HG03575 (cell line): ENCODE results near the gene BHLHE40.

Experiments
- ATAC-seq: cut with Tn5 transposase; IDR thresholded peaks from one replicate; pipeline ENCODE4 v1.9.1; 2021; ENCODE audit not compliant: unreplicated experiment, insufficient number of reproducible peaks, low FRiP score; ENCODE audit errors: extremely low read depth

Gene BHLHE40

DNA sequence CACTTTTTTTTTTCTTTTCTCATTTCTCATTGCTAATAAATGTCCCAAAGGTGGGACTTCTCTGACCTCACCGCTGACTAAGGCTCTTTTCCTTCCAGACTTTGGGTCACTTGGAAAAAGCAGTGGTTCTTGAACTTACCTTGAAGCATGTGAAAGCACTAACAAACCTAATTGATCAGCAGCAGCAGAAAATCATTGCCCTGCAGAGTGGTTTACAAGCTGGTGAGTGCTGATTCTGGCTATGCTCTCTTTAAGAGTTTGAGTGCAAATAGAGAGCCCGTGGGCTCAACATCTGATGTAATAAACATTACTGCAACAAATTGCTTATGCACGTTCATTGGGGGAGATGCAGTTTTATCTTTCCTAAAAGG, 2.0 kb downstream of the BHLHE40 start:
- ATAC-seq: no peak

DNA sequence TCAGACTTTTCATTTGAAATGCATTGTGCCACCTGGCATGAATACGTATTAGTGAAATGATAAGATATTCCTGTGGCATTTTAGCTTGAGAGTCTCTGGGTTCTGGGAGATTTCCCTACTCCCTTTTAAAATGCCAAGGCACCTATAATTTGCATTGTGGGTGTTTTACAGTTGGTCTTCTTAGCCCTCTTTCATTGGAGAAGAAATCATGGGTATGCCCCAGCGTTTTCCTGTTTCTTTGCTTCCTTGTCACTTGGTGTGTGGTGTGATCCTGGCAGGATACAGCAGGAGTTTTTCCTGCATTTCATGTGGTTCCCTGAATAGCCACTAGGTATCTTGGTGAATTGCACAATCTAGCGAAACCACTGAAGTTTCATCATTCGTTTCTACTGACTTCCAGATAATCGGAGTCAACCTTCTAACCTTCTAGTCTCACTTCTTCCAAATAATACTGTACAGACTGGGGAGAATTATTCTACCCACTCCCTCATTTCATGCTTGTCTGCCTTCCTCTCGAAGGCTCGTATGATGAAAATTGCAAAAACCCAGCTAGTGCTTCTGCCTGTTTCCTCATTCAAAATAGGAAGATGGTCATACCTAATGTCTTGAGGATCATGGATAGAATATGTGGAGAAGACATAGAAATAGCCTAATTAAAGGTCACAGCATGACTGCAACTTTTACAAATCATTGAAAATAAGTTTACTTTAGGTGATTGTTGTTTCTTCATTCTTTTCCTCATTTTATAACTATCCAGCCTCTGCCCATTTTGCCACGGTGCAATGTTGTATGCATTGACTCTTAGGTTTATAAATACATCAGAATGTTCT, 2.6 kb downstream of the BHLHE40 start:
- ATAC-seq: no peak

DNA sequence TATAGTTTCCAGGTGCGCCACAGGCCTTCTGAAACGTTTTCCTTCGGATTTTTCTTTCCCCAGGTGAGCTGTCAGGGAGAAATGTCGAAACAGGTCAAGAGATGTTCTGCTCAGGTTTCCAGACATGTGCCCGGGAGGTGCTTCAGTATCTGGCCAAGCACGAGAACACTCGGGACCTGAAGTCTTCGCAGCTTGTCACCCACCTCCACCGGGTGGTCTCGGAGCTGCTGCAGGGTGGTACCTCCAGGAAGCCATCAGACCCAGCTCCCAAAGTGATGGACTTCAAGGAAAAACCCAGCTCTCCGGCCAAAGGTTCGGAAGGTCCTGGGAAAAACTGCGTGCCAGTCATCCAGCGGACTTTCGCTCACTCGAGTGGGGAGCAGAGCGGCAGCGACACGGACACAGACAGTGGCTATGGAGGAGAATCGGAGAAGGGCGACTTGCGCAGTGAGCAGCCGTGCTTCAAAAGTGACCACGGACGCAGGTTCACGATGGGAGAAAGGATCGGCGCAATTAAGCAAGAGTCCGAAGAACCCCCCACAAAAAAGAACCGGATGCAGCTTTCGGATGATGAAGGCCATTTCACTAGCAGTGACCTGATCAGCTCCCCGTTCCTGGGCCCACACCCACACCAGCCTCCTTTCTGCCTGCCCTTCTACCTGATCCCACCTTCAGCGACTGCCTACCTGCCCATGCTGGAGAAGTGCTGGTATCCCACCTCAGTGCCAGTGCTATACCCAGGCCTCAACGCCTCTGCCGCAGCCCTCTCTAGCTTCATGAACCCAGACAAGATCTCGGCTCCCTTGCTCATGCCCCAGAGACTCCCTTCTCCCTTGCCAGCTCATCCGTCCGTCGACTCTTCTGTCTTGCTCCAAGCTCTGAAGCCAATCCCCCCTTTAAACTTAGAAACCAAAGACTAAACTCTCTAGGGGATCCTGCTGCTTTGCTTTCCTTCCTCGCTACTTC, 3.8 kb downstream of the BHLHE40 start:
- no peak for ATAC-seq

DNA sequence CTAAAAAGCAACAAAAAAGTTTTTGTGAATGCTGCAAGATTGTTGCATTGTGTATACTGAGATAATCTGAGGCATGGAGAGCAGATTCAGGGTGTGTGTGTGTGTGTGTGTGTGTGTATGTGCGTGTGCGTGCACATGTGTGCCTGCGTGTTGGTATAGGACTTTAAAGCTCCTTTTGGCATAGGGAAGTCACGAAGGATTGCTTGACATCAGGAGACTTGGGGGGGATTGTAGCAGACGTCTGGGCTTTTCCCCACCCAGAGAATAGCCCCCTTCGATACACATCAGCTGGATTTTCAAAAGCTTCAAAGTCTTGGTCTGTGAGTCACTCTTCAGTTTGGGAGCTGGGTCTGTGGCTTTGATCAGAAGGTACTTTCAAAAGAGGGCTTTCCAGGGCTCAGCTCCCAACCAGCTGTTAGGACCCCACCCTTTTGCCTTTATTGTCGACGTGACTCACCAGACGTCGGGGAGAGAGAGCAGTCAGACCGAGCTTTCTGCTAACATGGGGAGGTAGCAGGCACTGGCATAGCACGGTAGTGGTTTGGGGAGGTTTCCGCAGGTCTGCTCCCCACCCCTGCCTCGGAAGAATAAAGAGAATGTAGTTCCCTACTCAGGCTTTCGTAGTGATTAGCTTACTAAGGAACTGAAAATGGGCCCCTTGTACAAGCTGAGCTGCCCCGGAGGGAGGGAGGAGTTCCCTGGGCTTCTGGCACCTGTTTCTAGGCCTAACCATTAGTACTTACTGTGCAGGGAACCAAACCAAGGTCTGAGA, 4.7 kb downstream of the BHLHE40 start:
- peak; percentile 46 for ATAC-seq

DNA sequence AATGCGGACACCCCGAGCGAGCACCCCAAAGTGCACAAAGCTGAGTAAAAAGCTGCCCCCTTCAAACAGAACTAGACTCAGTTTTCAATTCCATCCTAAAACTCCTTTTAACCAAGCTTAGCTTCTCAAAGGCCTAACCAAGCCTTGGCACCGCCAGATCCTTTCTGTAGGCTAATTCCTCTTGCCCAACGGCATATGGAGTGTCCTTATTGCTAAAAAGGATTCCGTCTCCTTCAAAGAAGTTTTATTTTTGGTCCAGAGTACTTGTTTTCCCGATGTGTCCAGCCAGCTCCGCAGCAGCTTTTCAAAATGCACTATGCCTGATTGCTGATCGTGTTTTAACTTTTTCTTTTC, 5.3 kb downstream of the BHLHE40 start:
- no peak for ATAC-seq

DNA sequence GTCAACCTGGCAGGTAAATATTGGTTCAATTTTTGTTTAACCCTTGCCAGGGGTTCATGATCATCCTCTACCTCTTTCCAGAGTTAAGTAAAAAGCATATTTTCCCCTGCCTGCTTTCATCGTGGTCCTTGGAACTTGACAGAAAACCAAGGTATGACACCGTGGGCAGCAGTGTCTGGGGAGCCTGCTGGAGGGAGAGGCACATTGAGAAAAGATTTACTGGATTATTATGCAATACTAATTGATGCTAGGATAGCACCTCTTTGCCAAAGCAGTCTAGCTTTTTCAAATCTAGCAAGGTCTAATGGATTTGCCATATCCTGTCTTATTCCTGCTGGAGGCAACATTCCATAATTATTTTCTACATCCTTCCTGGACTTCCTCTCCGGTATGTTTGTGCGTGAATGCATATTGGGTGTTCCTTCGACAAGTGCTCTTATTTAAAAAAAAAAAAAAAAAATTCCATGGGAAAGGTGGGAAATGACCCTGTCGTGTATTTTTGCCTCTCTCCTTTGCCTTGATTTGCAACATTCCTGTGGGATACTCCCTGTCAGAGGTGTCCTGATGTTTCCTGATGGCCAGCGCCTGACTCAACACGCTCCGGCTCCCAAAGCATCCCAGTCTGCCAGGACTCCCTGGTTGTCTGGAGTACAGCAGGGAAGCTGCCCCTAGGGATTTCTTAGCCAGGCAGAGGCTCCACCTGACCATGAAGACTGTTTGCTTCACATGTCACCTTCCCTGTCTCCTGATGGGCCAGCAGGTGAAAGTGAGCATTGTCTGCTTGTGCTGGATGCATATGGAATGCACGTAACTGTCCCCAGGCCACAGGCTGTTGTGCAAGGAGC, 6.3 kb downstream of the BHLHE40 start:
- ATAC-seq: no peak

DNA sequence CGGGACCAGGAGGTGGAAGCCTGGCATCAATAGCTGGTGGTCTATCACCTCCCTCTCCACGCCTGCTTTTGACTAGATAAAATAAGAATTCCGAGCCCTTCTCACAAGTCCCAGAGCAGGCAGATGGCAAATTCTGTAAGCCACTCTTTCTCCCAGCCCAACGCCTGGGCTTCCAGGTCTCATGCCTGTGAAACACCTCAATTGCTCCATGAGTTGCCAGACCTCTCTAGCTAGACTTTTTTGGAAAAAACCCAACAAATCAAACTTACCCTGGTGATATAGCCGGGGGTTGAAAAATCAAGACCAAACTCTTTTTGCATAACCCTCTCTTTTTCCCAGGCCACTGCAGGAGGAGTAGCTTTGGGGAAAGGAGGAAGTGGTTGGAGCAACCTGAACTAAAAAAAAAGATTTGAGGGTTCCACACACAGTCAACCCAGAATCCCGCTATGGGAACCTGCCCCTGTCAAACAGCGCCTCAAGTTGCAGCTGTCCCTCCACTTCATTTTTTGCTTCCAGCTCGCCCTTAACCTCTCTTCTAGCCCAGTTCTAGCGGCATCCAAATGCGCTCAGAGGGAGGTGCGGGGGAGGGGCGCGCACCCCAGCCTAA, 7.0 kb downstream of the BHLHE40 start:
- ATAC-seq: no peak

DNA sequence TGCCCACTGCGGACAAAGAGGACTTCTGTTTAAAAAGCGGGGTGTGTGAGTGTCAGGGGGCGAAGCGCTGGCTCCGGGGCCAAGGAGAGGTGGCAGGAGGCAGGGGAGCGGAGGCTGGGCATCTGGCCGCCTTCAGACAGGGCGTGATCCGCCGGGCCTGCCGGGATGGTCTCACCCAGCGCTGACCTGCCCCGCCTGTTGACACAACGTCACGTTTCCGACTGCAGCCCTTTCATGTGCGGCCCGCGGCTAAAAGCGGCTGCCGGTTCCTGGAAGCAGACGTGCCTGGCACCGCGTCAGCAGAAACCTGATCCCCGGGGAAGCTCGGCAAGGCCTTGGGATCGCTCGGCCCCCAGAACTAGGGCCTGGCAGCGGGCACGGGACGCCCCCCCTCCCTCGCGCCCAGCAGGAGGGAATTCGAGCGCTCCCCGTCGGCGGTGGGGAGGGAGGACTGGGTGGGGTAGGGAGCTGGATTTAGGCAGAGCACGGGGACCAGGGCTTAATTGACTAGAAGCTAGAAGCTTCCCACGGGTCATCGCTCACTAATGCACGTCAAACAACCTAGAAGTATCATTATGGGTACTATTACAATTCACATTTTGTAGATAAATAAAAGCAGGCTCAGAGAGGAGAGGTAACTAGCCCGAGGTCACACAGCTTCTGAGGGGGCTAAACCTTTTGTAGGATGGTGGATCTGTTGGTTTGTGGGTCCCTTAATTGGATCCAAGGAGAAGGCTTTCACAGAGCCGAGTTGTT, 7.7 kb downstream of the BHLHE40 start:
- no peak for ATAC-seq

DNA sequence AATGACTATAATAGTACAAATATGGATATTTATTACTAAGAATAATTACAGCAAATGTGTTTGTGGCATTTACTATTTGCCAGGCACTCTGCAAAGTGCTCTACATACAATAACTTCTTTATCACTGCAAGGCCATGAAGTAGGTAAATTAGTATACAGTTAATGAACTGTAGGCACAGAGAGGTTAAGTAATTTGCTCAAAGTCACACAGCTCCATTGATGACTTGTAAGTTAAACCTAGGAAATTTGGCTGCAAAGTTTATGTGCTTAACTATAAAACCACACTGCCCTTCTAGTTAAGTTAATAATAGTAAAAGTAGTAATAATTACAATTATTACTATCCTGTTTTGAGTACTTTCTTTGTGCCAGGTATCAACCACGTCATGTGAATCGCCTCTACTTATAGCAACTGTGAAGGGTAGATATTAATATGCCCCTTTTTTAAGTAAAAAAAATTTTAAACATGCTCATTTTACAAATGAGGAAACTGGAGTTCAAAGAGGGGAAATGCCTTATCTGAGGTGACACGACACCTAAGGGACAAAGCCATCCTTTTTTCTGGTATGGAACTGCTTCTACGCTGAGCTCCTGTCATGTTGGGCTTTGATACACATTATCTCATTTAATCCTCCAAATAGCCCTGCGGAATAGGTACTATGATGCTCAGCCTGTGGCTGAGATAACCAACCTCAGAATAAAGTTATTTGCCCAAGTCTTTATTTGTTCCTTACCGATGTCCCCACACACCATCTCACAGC, 8.5 kb downstream of the BHLHE40 start:
- ATAC-seq: no peak

DNA sequence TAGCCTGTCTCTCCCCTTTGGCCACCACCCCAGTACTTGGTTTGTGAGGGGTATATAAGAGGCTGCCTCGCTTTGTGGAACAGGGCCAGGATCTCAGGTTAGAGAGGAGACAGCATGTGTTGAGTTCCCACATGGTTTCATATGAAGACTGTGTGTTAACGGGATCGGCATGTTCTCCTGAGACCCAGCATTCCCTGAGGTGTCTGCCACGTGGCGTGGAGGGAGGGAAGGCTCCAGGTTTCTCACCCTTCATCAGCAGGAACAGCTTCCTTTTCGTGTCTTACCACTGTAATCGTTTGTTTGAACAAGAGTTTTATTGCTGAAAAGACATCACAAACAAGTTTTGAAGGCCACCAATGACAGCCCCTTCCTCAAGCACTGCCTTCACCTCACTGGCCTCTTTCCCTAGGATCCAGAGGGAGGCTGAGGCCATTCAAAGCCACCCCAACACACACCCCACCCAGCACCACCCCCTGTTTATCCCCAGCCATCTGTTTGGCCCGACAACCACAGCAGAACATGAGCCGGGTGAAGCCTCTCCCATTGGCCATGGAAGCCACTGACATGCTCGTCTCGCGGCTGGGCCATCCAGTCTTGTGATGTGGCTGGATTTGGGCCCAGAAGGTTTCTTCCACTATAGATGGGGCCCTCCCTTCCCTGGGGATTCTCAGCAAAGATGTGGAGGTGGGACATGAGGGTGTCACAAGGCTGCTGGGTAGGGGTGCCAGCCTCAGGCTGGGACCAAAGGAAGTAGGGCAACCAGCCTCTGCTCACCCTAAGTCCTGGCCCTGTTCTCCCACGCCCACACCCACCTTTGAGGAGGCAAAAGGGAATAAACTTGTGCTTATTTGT, 10.0 kb downstream of the BHLHE40 start:
- no peak for ATAC-seq

DNA sequence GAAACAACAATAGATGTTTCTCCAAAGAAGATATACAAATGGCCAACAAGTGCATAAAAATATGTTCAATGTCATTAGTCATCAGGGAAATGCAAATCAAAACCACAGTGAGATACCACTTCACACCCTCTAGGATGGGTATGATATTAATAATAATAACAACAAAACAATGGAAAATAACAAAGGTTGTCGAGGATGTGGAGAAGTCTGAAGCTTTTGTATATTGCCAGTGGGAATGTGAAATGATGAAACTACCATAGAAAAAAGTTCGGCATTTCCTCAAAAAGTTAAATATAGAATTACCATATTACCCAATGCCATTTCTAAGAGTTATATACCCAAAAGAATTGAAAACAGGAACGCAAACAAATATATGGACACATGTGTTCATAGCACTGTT, 10.8 kb downstream of the BHLHE40 start:
- no peak for ATAC-seq

DNA sequence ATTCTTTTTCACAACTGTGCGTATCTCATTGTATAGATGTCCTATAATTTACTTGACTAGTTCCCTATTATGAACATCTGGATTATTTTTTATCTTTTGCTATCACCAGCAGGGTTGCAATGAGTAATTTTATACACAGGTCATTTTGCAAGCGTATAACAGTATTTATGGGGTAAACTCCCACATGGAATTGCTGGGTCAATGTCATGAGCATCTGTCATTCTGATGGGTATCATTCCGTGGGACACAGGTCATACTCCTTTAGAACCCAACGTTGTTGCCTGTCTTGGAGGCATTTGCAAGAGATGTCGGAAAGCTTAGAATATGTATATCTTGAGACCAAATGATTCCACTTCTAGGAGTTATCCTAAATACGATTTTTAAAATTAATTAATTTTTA, 12.9 kb downstream of the BHLHE40 start:
- no peak for ATAC-seq

DNA sequence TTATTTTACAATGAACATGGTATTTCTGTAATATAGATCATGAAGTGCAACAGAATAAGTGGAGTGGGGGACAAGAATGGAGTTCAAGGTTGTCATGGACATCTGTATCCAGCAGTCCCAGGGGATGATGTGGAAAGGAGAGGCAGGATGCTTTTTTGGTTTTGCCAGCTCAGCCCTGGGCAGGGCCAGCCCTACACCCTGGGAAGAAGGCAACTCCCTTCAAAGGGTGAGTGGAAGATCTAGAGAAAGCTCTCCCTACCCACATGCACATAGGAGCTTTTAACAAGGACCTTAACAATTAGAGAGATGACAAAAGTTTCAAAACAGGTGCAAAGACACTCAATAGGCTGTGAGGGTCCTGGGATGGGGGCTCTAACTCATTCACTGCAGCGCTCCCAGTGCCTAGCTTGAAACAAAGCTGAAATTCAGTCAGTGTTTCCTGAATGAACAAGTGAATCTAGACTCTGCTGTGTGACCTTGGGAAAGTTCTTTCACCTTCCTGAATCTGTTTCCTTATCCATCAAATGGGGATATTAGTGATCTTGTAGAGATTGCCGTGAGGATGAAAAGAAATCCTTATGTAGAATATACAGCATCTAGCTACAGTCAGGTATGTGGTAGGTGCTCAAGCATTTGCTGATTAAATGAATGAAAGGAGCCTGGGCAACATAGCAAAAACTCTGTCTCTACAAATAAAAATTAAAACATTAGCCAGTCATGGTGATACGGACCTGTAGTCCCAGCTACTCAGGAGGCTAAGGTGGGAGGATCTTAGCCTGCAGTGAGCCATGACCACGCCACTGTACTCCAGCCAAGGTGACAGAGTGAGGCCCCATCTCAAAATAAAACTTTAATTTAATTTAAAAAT, 14.3 kb downstream of the BHLHE40 start:
- no peak for ATAC-seq

DNA sequence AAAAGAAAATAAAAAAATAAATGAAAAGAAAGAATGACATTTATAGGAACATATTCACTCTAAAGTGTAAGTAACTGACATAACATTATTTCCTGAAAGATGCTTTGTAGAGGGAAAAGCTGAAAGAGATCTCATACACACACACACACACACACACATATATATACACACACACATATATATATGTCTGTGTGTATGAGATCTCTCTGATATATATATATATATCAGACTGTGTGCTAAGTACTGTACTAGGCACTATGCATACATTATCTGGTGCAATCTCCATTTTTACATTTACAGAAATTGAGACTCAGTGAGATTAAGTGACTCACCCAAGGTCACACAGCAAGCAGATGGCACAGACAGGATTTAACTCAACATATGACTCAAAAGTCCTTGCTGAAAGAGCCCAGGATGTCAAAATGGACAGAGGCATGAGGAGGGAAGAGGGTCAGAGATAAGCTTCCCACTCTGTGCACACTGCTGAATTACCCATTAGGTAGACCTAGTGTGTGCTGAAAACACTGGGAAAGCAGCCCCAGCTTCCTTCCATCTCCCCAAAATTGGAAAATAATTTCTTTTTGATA, 15.0 kb downstream of the BHLHE40 start:
- ATAC-seq: no peak
